ENCODE data around the gene AVPR1A. TPM values are rescaled to one million over a fixed set of nuclear protein-coding genes. Genes with fewer than 3 reads are reported as not detected.

Gene AVPR1A
- total RNA-seq, 2 donors from 2014 or later: not detected

DNA sequence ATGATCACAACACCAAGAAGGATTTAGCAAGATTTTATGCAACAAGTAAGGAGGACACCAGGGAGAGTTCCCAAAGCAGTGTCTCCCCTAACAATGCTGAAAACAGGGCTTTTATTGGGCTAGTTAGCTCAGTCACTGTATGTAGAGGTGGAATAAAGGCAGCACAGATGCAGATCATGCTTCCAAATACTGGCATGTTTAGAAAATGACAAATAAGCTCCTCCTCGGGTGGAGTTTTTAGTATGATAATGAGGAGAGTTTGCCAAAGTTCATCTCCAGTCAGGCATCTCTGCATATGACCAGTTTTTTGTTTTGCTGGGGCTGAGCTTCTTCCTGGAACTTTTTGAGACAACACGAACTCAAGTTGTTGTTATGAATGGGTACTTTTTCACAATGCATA, 4.4 kb upstream of the AVPR1A start:
- Histone ChIP-seq H3K4me3 (ENCODE audit: low read length) (no peak overlapping the region), H3K4me1 (ENCODE audit: control insufficient read depth, insufficient read depth, low read length) (no peaks in the 10 kb centered on the region), H3K9ac (ENCODE audit: extremely low read depth, low read length, poor library complexity, severe bottlenecking) (no peak overlapping the region), H3K9me3 (ENCODE audit: control insufficient read depth, low read length) (peaks cover 16% of the 10 kb centered on the region), H3K36me3 (ENCODE audit: control insufficient read depth, insufficient read depth, low read length) (no peaks in the 10 kb centered on the region), H3K27ac (ENCODE audit: low read depth, low read length) (no peak overlapping the region), H3K27me3 (ENCODE audit: control insufficient read depth, insufficient read depth, low read length, poor library complexity, severe bottlenecking) (peaks cover 17% of the 10 kb centered on the region)
- 82% methylated on average over 2 of the region's 2 CpGs; no CpG with 5 or more reads in 1 of the 2 experiments for WGBS, 2 experiments (ENCODE audit: insufficient coverage in 1 of 2, insufficient read length in 1 of 2)
- Mint-ChIP-seq H3K4me1 (peaks cover 6% of the 10 kb centered on the region), H3K36me3 (ENCODE audit: low read depth) (no peaks in the 10 kb centered on the region), H3K9me3 (peaks cover 16% of the 10 kb centered on the region), H3K4me3 (no peak overlapping the region), H3K27ac (no peak overlapping the region), H3K27me3 (ENCODE audit: insufficient read depth) (peaks cover 27% of the 10 kb centered on the region)
- DNase-seq: no peak
- no peak for TF ChIP-seq CTCF (conservative IDR thresholded peaks at IDR 0.05)

DNA sequence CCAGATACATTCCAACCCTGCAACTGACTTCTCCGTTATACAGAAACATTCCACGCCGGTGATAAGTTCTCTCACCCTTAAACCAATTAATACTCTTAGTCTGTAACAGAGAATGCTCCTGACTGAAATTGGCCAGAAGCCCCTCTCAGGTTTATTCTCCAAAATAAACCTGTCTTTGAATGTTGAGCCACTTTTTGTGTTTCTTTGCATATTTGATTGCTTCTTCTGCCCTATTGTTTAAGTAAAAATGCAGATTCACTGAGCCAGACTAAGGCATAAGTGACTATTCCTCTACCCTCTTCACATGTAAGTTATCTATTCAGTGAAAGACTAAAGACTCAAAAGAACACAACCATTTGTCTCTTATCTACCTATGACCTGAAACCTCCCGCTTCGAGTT, 3.6 kb upstream of the AVPR1A start:
- no peak for TF ChIP-seq CTCF (conservative IDR thresholded peaks at IDR 0.05)
- no peaks in the 10 kb centered on the region for H3K36me3 Mint-ChIP-seq (ENCODE audit: low read depth)
- Histone ChIP-seq H3K27me3 (ENCODE audit: control insufficient read depth, insufficient read depth, low read length, poor library complexity, severe bottlenecking) (peaks cover 25% of the 10 kb centered on the region), H3K36me3 (ENCODE audit: control insufficient read depth, insufficient read depth, low read length) (no peaks in the 10 kb centered on the region), H3K4me1 (ENCODE audit: control insufficient read depth, insufficient read depth, low read length) (no peaks in the 10 kb centered on the region), H3K9me3 (ENCODE audit: control insufficient read depth, low read length) (peaks cover 16% of the 10 kb centered on the region), H3K9ac (ENCODE audit: extremely low read depth, low read length, poor library complexity, severe bottlenecking) (no peak overlapping the region), H3K27ac (ENCODE audit: low read depth, low read length) (no peak overlapping the region), H3K4me3 (ENCODE audit: low read length) (no peak overlapping the region)
- WGBS, 2 experiments (ENCODE audit: insufficient coverage in 1 of 2, insufficient read length in 1 of 2): 89 to 100% methylated on average over 3 to 5 of the region's 5 CpGs
- H3K4me3 Mint-ChIP-seq: no peak overlapping the region
- peaks cover 36% of the 10 kb centered on the region for H3K27me3 Mint-ChIP-seq (ENCODE audit: insufficient read depth)
- DNase-seq: no peak
- H3K9me3 Mint-ChIP-seq: peaks cover 16% of the 10 kb centered on the region
- H3K4me1 Mint-ChIP-seq: peaks cover 8% of the 10 kb centered on the region
- H3K27ac Mint-ChIP-seq: no peak overlapping the region

DNA sequence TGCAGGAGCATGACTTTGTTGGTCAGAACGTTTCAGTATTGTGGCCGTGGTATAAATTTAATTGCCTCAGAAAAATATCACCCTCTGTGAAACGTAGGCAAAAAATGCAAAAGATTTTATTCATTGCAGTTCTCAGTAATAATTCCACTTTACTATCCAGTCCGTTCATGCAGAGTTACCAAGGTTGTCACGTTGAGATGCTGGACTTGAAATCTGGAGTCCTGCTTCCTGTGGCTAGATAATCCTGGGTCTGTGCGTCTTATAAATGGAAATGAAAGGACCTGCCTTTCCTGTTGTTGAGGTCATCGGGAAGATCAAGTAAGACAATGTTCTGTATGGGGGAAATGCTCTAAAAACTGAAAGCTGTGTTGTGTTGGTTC, 1.3 kb upstream of the AVPR1A start:
- Histone ChIP-seq H3K9me3 (ENCODE audit: control insufficient read depth, low read length) (peaks cover 16% of the 10 kb centered on the region), H3K27me3 (ENCODE audit: control insufficient read depth, insufficient read depth, low read length, poor library complexity, severe bottlenecking) (peaks cover 47% of the 10 kb centered on the region), H3K4me1 (ENCODE audit: control insufficient read depth, insufficient read depth, low read length) (no peaks in the 10 kb centered on the region), H3K4me3 (ENCODE audit: low read length) (no peak overlapping the region), H3K36me3 (ENCODE audit: control insufficient read depth, insufficient read depth, low read length) (no peaks in the 10 kb centered on the region), H3K27ac (ENCODE audit: low read depth, low read length) (no peak overlapping the region), H3K9ac (ENCODE audit: extremely low read depth, low read length, poor library complexity, severe bottlenecking) (no peak overlapping the region)
- peaks cover 56% of the 10 kb centered on the region for H3K27me3 Mint-ChIP-seq (ENCODE audit: insufficient read depth)
- WGBS, 2 experiments (ENCODE audit: insufficient coverage in 1 of 2, insufficient read length in 1 of 2): 41 to 53% methylated on average over 3 to 7 of the region's 7 CpGs
- no peak overlapping the region for H3K27ac Mint-ChIP-seq
- peaks cover 16% of the 10 kb centered on the region for H3K9me3 Mint-ChIP-seq
- peaks cover 8% of the 10 kb centered on the region for H3K4me1 Mint-ChIP-seq
- no peak for DNase-seq
- H3K4me3 Mint-ChIP-seq: no peak overlapping the region
- H3K36me3 Mint-ChIP-seq (ENCODE audit: low read depth): no peaks in the 10 kb centered on the region
- TF ChIP-seq CTCF (conservative IDR thresholded peaks at IDR 0.05): no peak
